ENCODE results near the gene NSD1. TPM values are rescaled to one million over a fixed set of nuclear protein-coding genes. Genes with fewer than 3 reads are reported as not detected.
"Not testable (repeated sequence)": the region's sequence is repeated elsewhere in the genome, so short reads cannot be mapped to it uniquely, and the experiment has no call there.

NSD1 gene
- total RNA-seq, 1 donor from 2014 or later: 45.7 TPM

DNA sequence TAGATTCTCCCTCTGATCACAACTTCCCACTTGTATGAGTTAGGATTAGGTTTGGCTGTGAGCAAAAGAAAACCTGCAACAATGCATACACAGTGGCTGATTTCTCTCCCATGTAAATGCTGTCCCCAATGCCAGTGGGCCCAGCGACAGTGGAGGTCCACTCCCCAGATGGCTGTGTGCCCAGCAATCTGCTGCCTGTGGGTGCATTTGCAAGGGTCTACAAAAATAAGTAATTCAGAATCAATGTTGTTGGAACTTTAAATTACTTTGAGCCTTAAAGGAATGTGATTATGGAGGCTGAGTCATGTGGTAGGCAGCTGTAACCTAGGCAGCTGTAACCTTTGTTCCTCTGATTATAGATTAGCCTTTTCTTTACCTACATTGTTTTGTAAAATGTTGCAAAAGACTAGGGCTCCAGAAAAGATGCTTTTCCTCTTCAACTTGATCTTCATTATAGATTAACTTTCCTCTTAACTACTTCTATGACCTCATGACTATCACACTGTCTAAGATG lies 192.4 kb downstream of the NSD1 start:
- no peak for DNase-seq (ENCODE audit: low spot score)

DNA sequence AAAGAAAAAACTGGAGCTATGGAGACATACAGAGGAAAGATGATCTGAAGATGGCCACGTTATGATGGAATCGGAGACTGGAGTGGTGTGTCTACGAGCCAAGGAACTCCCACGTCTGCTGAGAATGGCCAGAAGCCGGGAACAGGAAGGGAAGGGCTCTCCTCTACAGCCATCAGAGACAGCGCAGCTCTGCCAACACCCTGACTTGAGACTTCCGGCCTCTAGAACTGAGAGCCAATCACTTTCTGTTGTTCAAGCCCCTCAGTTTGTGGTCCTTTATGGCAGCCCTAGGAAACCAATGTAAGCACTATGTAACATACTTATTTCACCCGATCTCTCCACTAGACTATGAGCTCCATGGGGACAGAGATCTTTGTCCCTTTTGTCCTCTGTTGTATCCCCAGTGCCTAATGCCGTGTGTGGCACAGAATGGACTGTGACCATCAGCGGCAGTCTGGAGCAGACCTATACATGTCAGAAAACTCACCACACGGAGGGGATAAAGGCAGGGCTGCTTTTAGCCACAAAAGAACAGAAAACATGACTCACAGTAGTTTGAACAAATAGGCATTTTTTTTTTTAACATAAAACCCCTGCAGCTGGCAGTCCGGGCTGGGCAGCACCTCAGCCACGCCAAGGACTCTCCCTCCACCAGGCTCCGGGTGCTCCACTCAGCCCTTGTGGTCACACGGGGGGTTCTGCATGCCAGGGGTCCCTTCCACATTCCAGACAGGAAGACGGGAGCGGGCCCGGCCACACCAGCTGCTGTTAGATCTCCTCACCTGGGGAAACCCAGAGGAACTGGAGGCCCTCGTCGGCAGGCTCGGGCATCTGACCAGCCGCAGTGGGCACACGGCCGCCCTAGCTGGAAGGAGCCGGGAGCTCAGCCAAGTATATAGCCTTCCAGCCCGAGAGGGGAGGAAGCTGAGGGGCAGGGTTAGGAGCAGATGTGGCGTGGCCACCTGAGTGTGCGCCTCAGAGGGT lies 194.3 kb downstream of the NSD1 start:
- no peak for DNase-seq (ENCODE audit: low spot score)

DNA sequence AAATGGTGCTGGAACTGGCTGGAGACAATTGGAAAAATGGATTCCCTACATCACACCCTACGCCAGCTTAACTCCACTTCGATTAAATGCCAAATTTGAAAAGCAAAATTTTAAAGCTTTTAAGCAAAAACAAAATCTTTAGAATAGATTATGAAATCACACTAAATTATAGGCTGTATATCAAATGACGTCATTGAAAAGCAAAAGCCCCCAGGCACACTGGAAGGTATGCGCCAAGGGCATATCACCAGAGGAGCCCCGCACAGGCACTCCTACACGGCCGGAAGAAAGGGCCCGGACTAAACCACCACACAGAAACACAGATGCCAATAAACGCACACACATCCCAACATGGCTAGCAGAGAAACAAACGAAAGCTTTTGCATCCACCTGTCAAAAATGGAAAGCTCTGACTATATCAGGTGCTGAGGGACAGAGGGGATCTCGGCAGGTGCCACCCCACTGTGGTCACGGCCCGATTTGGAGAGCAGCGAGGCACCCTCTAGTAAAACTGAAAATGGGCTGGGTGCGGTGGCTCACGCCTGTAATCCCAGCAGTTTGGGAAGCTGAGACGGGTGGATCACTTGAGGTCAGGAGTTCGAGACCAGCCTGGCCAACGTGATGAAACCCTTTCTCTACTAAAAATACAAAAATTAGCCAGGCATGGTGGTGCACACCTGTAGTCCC lies 195.1 kb downstream of the NSD1 start:
- DNase-seq (ENCODE audit: low spot score): no peak

DNA sequence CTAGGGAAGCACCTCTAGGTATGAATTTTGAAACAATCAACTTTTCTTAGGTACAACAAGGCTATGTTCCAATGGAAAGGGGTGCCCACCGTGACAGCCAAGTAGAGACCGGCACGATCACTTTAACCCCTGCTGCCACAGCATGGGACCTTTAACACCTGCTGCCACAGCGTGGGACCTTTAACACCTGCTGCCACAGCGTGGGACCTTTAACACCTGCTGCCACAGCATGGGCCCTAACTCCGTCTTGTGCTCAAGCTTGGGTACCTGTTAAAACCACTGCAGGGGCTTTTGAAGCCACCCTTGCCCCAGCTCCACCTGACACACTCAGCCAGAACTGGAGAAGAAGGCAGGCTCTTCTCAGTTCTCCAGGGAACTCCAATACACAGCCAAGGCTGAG lies 196.3 kb downstream of the NSD1 start:
- no peak for DNase-seq (ENCODE audit: low spot score)

DNA sequence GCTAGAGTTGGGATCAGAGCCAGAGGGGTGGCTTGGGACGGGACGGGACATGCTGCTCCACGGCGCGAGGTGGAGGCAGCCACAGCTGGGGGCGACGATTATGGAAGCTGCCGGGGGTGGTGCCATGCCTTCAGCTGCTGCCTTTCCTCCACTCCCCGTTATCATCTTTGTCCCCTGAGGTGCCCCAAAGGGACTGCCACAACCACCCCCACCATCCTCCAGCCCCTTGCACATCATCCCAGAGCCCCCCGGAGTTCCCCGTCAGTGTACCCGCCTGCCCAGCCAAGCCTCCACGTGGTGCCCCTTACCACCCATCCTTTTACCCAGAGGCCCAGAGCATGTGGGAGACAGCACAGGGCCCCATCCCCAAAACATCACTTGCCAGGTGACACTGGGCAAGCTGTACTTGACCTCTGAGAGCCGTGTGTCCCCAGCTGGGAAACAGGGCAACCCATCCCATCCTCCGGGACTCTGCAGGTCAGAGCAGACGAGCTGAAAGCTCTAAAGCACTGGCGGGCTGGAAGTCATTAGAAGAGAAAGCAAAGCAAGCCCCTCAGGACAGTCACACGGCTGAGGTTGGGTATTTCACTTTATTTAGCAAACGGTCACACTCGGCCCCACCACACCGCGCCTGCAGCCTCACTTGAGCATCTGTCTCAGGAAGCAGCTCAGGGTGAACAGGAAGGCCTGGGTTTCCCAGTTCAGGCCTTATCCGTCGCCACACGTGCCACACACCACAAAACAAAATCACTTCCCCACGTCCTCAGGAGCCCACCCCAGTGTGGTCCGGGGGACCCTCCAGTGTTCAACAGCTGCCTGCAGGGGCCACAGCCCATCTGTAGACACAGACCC lies 197.6 kb downstream of the NSD1 start:
- DNase-seq (ENCODE audit: low spot score): no peak

DNA sequence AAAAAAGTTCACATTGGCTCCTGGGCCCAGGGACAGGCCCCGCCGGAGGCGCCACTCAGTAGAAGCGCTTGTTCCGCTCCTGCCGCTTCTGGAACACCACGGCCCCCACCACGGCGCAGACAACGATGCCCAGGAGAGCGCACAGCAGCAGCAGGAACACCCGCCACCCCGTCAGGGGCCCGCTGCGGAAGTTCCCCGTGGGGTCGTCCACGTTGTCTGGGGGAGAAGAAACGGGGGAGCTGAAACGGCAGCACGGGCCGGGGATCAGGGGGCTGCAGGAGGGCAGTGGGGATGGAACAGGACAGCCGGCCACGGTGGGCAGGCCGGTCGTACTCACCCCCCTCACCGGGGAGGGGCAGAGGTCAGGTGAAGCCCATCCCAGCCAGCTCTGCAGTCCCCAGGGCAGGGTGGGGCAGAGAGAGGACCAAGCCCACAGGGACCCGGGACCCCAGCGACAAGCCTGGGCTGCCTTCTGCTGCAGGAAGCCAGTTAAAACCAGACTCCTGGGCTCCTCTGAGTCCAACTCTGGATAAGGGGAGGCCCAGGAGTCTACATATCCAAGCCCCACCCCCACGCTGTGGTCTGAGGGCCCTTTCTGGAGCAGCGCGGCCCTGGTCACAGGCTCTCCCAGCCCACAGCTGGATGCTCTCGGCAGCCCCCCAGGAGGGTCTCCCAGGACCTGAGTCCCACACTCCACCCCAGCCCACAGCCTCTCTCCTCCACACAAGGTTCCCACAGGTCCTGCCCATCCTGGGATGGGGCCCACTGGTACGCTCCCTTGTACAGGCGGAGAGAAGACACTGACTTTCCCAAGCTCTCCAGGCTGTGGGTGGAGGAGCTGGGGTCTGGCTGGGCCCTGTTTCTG lies 198.7 kb downstream of the NSD1 start:
- DNase-seq (ENCODE audit: low spot score): no peak

DNA sequence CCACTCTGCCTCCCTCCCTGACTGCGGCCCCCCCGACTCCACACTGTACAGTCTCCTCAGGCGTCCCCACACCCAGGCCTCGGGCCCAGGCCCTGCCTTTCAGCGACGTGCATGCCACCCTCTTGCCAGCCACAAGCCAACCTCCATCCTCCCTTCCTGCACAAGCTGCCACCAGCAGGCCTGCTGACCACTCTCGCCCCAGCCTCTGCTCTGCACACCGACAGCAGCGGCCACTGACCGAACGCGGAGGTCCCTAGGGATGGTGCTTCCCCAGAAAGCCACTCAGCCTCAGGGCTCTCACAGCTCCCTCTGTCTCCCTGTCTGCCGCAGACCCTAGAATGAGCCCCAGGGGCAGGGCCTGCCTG lies 199.3 kb downstream of the NSD1 start:
- DNase-seq (ENCODE audit: low spot score): no peak

DNA sequence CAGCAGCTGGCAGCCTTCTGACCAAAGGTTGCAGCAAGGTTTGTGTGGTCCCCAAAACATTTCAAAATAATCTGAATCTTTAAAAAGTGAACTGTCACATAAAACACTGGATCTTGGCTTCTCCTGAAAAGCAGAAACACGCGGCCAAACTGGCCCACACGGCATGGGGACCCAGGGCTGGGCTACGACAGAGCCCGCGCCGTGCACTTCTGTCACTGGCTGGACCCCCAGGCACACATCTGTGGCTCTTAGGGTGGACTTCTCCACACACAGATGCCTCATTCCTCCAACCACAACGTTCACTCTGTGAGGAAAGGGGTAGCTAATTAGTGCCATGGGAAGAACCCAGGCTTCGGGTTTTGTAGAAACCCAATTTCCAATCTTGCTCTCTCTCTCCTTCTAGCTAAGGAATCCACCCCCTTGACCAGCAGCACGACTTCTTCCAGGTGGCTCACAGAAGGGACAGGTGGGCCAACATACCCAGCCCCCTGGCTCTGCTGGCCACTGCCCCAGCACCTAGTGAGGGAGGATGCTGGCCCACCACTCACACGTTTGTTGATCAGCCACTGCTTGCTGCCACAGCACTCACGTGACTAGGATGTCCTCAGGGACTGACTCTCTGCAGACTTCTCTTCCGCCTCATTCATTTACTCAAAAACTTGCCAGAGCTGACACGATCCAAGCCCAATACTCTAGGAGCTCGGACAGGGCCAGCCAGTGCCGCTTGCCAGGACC lies 200.0 kb downstream of the NSD1 start:
- no peak for DNase-seq (ENCODE audit: low spot score)

DNA sequence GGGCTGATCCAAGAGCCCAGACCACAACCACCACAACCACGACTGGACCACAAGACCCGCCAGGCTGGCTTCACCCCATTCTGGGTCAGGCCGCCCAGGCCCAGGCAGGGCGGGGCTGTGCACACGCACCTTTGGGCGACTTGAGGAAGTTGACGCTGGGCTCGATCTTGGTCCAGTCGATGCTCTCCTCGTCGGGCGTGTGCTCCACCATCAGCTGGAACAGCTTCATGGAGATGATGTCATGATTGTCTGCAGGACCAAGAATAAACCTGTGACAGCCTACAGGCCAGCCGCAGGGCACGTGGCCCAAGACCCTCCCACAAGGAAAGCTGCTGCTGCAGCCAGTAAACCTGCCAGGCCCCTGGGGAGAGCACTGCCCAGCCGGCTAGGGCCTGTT lies 200.6 kb downstream of the NSD1 start:
- no peak for DNase-seq (ENCODE audit: low spot score)

DNA sequence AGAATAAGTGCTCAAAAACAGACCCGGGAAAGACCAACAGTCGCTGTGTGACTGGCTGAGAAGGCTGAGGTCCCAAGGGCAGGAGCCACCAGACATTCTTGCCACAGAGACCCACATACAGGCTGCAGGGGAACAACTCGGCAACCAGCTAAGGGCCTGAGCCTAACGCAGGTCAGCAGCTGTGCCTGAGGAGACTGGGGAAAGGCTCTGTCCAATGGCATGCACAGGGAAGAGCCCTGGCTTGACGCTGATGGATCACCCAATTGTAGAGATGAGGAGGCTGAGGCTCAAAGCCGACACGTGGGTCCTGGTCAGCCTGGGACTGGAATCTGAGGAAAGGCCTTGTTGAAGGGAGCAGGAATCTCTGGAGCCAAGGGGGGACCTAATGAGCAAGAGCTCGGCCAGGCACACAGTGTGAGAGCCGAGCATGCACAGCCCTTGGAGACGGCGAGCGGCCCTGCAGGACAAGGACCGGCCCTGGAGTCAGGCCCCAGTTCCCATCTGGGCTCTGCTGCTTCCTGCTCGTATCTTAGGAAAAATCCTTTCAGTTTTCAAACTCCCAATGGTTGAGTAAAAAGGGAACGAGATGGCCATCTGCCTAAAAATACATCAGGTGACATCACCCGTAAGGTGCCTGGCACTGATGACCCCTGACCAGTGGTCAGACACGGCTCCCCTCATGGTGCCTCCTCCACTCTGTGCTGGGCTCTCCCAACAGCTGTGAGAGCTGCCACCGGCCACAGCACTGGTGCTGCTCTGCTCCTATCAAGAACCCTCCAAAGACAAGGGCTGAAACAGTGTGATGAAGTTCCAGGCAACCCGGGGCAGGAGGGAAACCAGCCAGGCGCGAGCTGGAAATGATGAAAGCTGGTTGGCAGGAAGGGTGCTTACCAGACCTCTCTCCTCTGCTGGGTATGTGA lies 201.5 kb downstream of the NSD1 start:
- no peak for DNase-seq (ENCODE audit: low spot score)

DNA sequence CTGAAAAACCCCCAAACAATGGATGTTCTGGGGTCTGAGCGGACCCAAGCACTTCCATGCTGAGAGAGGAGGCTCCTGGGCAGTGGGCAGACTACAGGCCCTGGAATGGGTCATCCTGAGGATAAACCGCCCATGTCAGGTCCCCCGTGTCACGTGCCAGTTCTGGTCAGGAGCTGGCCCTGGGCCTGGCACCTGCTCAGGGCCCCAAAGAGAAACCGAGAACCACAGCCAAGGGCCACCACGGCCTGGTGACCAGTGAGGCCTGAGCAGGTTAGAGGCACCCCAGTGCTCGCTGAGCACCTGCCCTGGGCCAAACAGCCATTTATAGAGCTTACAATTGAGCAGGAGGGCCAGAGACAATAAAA lies 202.1 kb downstream of the NSD1 start:
- DNase-seq (ENCODE audit: low spot score): no peak

DNA sequence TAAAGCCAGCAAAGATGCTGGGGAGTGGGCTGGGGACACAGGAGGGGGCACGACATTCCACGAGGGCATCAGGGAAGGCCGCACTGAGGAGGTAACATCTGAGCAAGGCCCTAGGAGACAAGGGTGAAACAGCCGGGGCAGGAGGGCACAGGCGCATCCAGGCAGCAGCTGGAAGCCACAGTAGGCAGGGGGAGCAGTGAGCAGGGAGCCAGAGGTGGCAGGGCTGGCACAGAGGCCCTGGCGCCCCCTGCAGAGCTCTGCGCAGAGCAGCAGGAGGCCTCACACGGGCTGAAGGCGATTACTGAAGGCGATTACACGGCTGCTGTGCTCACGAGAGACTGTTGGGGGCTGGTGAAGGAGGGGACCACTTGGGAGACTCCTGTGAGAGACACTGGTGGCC lies 202.5 kb downstream of the NSD1 start:
- DNase-seq (ENCODE audit: low spot score): no peak

DNA sequence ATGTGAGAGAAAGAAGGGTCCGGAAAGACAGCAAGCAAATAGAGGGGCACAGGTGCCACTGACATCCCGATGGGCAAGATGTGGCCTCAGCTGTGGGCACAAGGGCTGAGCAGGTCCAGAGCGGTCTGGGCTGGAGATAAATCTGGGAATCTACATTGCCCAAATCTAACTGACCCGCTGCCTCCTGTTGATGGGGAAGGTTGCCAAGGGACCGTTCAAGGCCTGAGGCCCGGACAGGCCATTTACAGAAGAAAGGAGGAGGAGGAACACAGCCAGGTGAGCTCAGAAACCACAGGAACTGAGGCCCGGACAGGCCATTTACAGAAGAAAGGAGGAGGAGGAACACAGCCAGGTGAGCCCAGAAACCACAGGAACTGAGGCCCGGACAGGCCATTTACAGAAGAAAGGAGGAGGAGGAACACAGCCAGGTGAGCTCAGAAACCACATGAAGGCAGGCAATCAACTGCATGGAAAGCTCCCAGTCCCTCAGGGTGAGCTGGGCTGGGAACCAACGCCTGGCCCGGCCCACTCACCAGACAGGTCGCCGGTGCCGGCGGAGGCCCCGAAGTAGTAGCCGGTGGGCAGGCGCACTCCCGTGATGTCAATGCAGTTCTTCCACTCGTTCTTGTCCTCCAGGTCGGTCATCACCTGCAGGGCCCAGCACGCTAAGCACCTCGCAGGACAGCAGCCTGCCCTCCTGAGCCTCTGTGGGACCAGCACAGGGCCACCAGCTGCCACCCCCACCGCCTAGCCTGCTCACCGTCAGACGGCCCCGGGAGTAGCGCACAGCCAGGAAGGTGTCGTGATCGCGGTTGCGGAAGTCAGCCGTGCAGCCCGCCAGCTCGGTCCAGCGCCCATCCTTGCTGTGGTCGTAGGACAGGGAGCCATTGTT lies 203.3 kb downstream of the NSD1 start:
- DNase-seq (ENCODE audit: low spot score): no peak

DNA sequence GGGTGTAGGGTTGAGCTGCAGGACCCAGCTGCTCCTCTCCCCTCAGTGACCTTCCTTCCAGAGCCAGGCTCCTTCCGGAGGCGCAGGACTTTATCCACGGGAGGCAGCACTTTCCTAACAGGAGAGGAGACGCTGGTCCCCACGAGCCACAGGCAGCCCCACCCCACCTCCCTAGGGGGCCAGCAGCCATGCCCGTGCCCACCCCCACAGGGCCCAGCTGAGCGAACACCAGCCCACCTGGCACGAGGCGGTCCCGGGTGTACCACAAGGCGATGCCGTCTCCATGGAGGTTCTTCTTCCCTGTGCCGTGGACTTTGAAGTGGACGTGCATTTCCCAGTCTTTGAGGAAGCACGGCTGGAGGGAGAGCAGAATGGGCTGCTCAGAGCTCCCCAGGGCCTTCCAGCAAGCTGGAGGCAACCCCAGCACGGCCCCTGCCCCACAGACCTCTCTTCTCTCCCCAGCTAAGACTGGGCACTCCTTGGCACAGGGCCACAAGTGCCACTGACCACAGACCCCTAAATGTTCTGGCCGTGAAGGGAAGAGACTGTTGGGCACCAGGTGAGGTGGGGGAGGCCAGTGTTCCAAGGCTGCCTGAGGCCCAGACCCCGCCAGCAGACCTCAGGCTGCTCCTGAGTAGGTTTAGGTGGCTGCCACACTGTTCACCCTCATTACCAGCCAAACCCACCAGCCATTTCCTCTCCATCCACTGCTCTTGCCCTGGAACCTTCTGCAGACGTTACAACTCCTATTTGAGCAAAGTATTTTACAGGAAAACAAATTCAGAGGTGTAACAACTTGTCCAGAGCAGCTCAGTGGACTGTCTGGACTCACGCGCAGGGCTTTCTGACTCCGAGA lies 204.9 kb downstream of the NSD1 start:
- DNase-seq (ENCODE audit: low spot score): no peak

DNA sequence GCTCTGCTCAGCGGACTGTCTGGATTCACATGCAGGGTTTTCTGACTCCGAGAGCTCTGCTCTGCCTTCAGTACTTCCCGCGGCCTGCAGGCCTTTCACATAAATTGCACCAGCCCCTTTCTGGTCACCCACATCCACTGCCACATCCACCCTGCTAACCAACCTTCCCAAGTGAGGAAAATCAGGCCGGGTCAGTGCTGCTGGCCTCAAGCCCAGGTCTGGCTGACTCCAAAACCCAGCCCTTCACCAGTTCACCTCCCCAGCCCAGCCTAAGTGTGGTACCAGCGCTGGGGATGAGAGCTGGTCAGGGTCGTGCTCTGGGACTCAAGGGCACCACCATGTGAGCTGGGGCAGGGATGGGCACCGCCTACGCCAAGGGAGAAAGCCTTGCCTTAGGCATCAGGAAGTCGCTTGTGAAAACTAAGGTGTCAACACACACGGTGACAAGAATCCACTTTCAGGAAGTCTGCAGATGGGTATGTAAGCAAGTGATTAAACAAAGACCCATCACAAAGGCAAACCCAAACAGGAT lies 205.6 kb downstream of the NSD1 start:
- DNase-seq (ENCODE audit: low spot score): no peak

DNA sequence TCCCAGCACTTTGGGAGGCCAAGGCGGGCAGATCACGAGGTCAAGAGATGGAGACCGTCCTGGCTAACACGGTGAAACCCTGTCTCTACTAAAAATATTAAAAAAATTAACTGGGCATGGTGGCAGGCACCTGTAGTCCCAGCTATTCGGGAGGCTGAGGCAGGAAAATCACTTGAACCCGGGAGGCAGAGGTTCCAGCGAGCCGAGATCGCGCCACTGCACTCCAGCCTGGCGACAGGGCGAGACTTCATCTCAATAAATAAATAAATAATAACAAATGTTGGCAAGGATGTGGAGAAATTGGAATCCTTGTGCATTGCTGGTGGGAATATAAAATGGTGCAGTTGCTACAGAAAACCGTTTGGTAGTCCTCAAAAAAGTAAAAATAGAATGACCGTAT lies 209.4 kb downstream of the NSD1 start:
- not testable (repeated sequence) for DNase-seq (ENCODE audit: low spot score)

DNA sequence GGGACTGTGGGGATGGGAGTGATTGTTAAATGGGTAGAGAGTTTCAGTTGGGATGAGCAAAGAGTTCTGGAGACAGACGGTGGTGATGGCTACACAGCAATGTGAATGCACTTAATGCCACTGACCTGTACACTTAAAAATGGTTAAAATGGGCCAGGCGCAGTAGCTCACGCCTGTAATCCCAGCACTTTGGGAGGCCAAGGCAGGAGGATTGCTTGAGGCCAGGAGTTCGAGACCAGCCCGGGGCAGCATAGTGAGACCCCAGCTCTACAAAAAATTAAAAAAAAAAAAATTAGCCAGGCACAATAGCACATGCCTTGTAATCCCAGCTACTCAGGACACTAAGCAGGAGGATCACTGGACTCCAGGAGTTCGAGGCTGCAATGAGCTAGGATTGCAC lies 210.2 kb downstream of the NSD1 start:
- no peak for DNase-seq (ENCODE audit: low spot score)

Data from umbilical cord (tissue), 2 donors.